HepG2 (cell line): ENCODE measurements around the gene LAMC1. TPM values are rescaled to one million over a fixed set of nuclear protein-coding genes. Genes with fewer than 3 reads are reported as not detected.

ENCODE experiments used
- ATAC-seq: fragments of 200-7000 bp; cut with Tn5 transposase; 3 replicates; pipeline ENCODE4 v1.9.1; 2020; ENCODE audit warnings: mild to moderate bottlenecking, moderate library complexity
- BruUV-seq: library from RNA; stranded (reverse); fragments of 400-500 nt; replicated peaks from 2 replicates; lab custom pipeline; 2021; lab: Mats Ljungman, UMichigan
- CTCF ChIA-PET: fragments of 300-600 bp; formaldehyde crosslinking; extraction: SDS; loops from one replicate; lab custom pipeline; 2021; ENCODE audit warnings: low total read pairs, inconsistent platforms, low intra/inter-chr PET ratio; lab: Yijun Ruan, JAX
- POLR2A ChIA-PET: fragments of 350-600 bp; sonication (Branson Sonifier 250); formaldehyde crosslinking; loops from one replicate; lab custom pipeline; 2020; ENCODE audit warnings: antibody characterized with exemption, inconsistent platforms; lab: Yijun Ruan, JAX
- DNase-seq: peaks from one replicate; pipeline ENCODE4 v3.0.0-alpha.2; 2015; ENCODE audit warnings: low spot score
- FAIRE-seq: peaks from 3 replicates; lab custom pipeline; 2011; peaks lifted over from hg19 to GRCh38; lab: Jason Lieb, UNC
- H2AFZ ChIP-seq: one replicate; pipeline ENCODE4 v1.6.1; 2011; ENCODE audit warnings: low read length, inconsistent platforms
- H3K27ac ChIP-seq: fragments of 300-600 bp; 3 replicates; pipeline ENCODE4 v1.8.0; 2011; ENCODE audit warnings: mixed run types, mild to moderate bottlenecking, mixed read lengths, low read length, inconsistent platforms; ENCODE audit not compliant: insufficient read depth; ENCODE audit errors: extremely low read length
- H3K27me3 ChIP-seq, 2 experiments: fragments of 200-600 bp in 1 of 2; 2 replicates in 1 of 2; 3 replicates in 1 of 2; pipeline versions ENCODE4 v1.6.0 to v1.8.0; 2011; ENCODE audit warnings: low read length in 2 of 2, mild to moderate bottlenecking in 2 of 2, moderate library complexity in 2 of 2, inconsistent platforms in 1 of 2; ENCODE audit not compliant: insufficient read depth in 2 of 2, control insufficient read depth in 1 of 2
- H3K36me3 ChIP-seq, 2 experiments: fragments of 200-600 bp in 1 of 2; replicated peaks in 1 of 2; 2 replicates in 1 of 2; 3 replicates in 1 of 2; pipeline versions ENCODE4 v1.5.1 to v1.8.0; 2011; ENCODE audit warnings: low read length in 2 of 2, inconsistent platforms in 1 of 2; ENCODE audit not compliant: insufficient read depth in 2 of 2, control insufficient read depth in 1 of 2
- H3K4me1 ChIP-seq: 2 replicates; pipeline ENCODE4 v1.5.1; 2012; ENCODE audit warnings: low read length, inconsistent platforms; ENCODE audit not compliant: insufficient read depth
- H3K4me2 ChIP-seq: 2 replicates; pipeline ENCODE4 v1.6.0; 2011; ENCODE audit warnings: low read depth, low read length, inconsistent platforms
- H3K4me3 ChIP-seq, 3 experiments: fragments of 200-600 bp in 1 of 3; sonication (generic), shearing (Covaris generic) in 1 of 3; replicated peaks in 1 of 3; 2 replicates each; pipeline ENCODE4 v1.5.1; 2011 to 2016; ENCODE audit warnings: low read length in 3 of 3, inconsistent platforms in 2 of 3, low read depth in 2 of 3, mild to moderate bottlenecking in 2 of 3, control low read depth in 1 of 3, mixed read lengths in 1 of 3; ENCODE audit not compliant: insufficient read depth in 1 of 3
- H3K79me2 ChIP-seq: one replicate; pipeline ENCODE4 v1.6.1; 2011; ENCODE audit warnings: low read length, inconsistent platforms; ENCODE audit not compliant: insufficient read depth
- H3K9ac ChIP-seq: 2 replicates; pipeline ENCODE4 v1.6.0; 2011; ENCODE audit warnings: mild to moderate bottlenecking, low read depth, low read length, inconsistent platforms; ENCODE audit not compliant: insufficient read depth
- H3K9me3 ChIP-seq: 2 replicates; pipeline ENCODE4 v1.5.1; 2012; ENCODE audit warnings: mild to moderate bottlenecking, low read length
- H4K20me1 ChIP-seq: 2 replicates; pipeline ENCODE4 v1.6.0; 2011; ENCODE audit warnings: inconsistent platforms, mild to moderate bottlenecking, low read length, moderate library complexity; ENCODE audit not compliant: insufficient read depth
- AHR ChIP-seq: IDR thresholded peaks from 2 replicates; pipeline ENCODE4 v1.6.1; 2018; ENCODE audit warnings: missing genetic modification reagents, missing compliant biosample characterization
- HOXA5 ChIP-seq: sonication (generic); formaldehyde crosslinking; IDR thresholded peaks from 2 replicates; pipeline ENCODE4 v1.4.0; 2020; ENCODE audit warnings: missing genetic modification reagents
- IRF2 ChIP-seq: IDR thresholded peaks from 2 replicates; pipeline ENCODE4 v1.6.1; 2018; ENCODE audit warnings: missing genetic modification reagents, missing compliant biosample characterization
- LRRFIP1 ChIP-seq: sonication (generic); formaldehyde crosslinking; conservative IDR thresholded peaks from 2 replicates; pipeline ENCODE4 v1.4.0; 2020; ENCODE audit warnings: missing genetic modification reagents
- MTA1 ChIP-seq: sonication (generic); formaldehyde crosslinking; IDR thresholded peaks from 2 replicates; pipeline ENCODE4 v1.4.0; 2020; ENCODE audit warnings: missing genetic modification reagents, mild to moderate bottlenecking, borderline replicate concordance
- MTA3 ChIP-seq: sonication (generic); formaldehyde crosslinking; IDR thresholded peaks from 2 replicates; pipeline ENCODE4 v1.4.0; 2020; ENCODE audit warnings: missing genetic modification reagents
- NCOR1 ChIP-seq: fragments of 200-600 bp; sonication (generic); IDR thresholded peaks from 2 replicates; pipeline ENCODE4 v1.7.0; 2017; ENCODE audit warnings: antibody characterized with exemption, low read length, borderline replicate concordance
- PAX8 ChIP-seq: sonication (generic); formaldehyde crosslinking; IDR thresholded peaks from 2 replicates; pipeline ENCODE4 v1.8.0; 2022; ENCODE audit warnings: mild to moderate bottlenecking, missing genetic modification reagents, borderline replicate concordance
- SP2 ChIP-seq: sonication (generic); formaldehyde crosslinking; IDR thresholded peaks from 2 replicates; pipeline ENCODE4 v1.5.1; 2020; ENCODE audit warnings: mild to moderate bottlenecking, missing genetic modification reagents
- STAG1 ChIP-seq: sonication (generic); formaldehyde crosslinking; IDR thresholded peaks from 2 replicates; pipeline ENCODE4 v1.4.0; 2020; ENCODE audit warnings: missing genetic modification reagents
- TBP ChIP-seq: sonication (generic); formaldehyde crosslinking; IDR thresholded peaks from 2 replicates; pipeline ENCODE4 v1.5.0; 2020; ENCODE audit warnings: missing genetic modification reagents
- ZFP37 ChIP-seq: sonication (generic); formaldehyde crosslinking; IDR thresholded peaks from 2 replicates; pipeline ENCODE4 v1.4.0; 2020; ENCODE audit warnings: missing genetic modification reagents, borderline replicate concordance
- ZNF678 ChIP-seq: sonication (generic); formaldehyde crosslinking; IDR thresholded peaks from 2 replicates; pipeline ENCODE4 v1.4.0; 2020; ENCODE audit warnings: mild to moderate bottlenecking, missing genetic modification reagents
- ZNF720 ChIP-seq: sonication (generic); formaldehyde crosslinking; IDR thresholded peaks from 2 replicates; pipeline ENCODE4 v1.4.0; 2020; ENCODE audit warnings: missing genetic modification reagents
- ZNF784 ChIP-seq: sonication (generic); formaldehyde crosslinking; IDR thresholded peaks from 2 replicates; pipeline ENCODE4 v1.5.1; 2020; ENCODE audit warnings: missing genetic modification reagents, mild to moderate bottlenecking, borderline replicate concordance
- ZNF891 ChIP-seq: sonication (generic); formaldehyde crosslinking; IDR thresholded peaks from 2 replicates; pipeline ENCODE4 v1.5.0; 2020; ENCODE audit warnings: mild to moderate bottlenecking, missing genetic modification reagents
- WGBS: methylation state at CpG from one replicate; pipeline ENCODE4 v1.1.6; 2017; ENCODE audit warnings: low lambda C conversion rate; 5-methylcytosine and 5-hydroxymethylcytosine counted together
- in situ Hi-C: cut with HindIII; loops from 2 replicates; pipeline ENCODE4 v1.10.0; 2017; ENCODE audit warnings: low pct_unique_long_range_greater_than_20kb; ENCODE audit not compliant: extremely low pct_ligation_motif_present
- intact Hi-C: fragments of 100-400 bp; cut with micrococcal nuclease; formaldehyde crosslinking; loops from one replicate; pipeline ENCODE4 v1.10.0; 2022; ENCODE audit not compliant: unreplicated experiment
- polyA plus RNA-seq, 8 experiments: library from polyadenylated mRNA; depleted of rRNA in 3 of 8; stranded (reverse) in 7 of 8; unstranded in 1 of 8; fragments of >200 nt; fragmentation: Illumina TruSeq in 4 of 8; extraction: Trizol in 4 of 8; gene quantifications; 2 replicates each; pipeline versions ENCODE4 v1.2.1 to v1.2.3, GENCODE V29; 2011 to 2016; ENCODE audit warnings: low read depth in 4 of 8, missing spikeins in 1 of 8, mixed read lengths in 1 of 8; ENCODE audit not compliant: insufficient read depth in 1 of 8
- total RNA-seq, 5 experiments: library from RNA; depleted of rRNA; stranded (reverse); fragments of >200 nt; fragmentation: Illumina TruSeq; extraction: Trizol; gene quantifications; 2 replicates each; pipeline ENCODE4 v1.2.3, GENCODE V29; 2016; ENCODE audit warnings: low read depth in 1 of 5
- TF ChIP-seq, protein P1 (sequence below): sonication (generic); formaldehyde crosslinking; IDR thresholded peaks from 2 replicates; pipeline ENCODE4 v1.4.0; 2020; ENCODE audit warnings: mild to moderate bottlenecking, missing genetic modification reagents
- TF ChIP-seq, protein P2 (sequence below): sonication (generic); formaldehyde crosslinking; IDR thresholded peaks from 2 replicates; pipeline ENCODE4 v1.4.0; 2020; ENCODE audit warnings: missing genetic modification reagents, borderline replicate concordance

LAMC1 gene
- total and polyA plus RNA-seq, 2 of the 13 experiments (the other 11 are each of a cell fraction or from before 2014, with no cell fraction given), result 58.5 to 137 TPM

GRCh38 chr1:183135336-183135735 is 112.1 kb downstream of the LAMC1 start:
- DNase-seq (no peak), FAIRE-seq (no peak), ATAC-seq (no peak)
- H3K4me3 ChIP-seq, result no peak overlapping the region
- ChIA-PET POLR2A (no interaction called here), CTCF (no interaction called here)
- H3K36me3 ChIP-seq, result peaks cover 20 to 56% of the 10 kb centered on the region in 2 experiments
- no TSS peak for BruUV-seq
- no peak overlapping the region for H3K27ac ChIP-seq
- H3K9me3 ChIP-seq, result no peaks in the 10 kb centered on the region
- H3K4me1 ChIP-seq, result peaks cover 22% of the 10 kb centered on the region
- no peak overlapping the region for H3K9ac ChIP-seq
- H4K20me1 ChIP-seq, result no peaks in the 10 kb centered on the region
- intact Hi-C loops, result loop anchor here (5.0 kb wide), 2 partner anchors 113 to 173 kb away; partner anchors contain the start of gene LAMC1
- no peaks in the 10 kb centered on the region for H3K27me3 ChIP-seq
- WGBS, result 98% methylated on average over 2 of the region's 2 CpGs
- TF ChIP-seq HOXA5 (CRISPR knock-in tag), result no peak
- no peak for TF ChIP-seq ZNF891 (CRISPR knock-in tag)
- TF ChIP-seq IRF2, result no peak
- TF ChIP-seq, protein P1, sequence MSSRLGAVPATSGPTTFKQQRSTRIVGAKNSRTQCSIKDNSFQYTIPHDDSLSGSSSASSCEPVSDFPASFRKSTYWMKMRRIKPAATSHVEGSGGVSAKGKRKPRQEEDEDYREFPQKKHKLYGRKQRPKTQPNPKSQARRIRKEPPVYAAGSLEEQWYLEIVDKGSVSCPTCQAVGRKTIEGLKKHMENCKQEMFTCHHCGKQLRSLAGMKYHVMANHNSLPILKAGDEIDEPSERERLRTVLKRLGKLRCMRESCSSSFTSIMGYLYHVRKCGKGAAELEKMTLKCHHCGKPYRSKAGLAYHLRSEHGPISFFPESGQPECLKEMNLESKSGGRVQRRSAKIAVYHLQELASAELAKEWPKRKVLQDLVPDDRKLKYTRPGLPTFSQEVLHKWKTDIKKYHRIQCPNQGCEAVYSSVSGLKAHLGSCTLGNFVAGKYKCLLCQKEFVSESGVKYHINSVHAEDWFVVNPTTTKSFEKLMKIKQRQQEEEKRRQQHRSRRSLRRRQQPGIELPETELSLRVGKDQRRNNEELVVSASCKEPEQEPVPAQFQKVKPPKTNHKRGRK (CRISPR knock-in tag), result no peak
- TF ChIP-seq, protein P2, sequence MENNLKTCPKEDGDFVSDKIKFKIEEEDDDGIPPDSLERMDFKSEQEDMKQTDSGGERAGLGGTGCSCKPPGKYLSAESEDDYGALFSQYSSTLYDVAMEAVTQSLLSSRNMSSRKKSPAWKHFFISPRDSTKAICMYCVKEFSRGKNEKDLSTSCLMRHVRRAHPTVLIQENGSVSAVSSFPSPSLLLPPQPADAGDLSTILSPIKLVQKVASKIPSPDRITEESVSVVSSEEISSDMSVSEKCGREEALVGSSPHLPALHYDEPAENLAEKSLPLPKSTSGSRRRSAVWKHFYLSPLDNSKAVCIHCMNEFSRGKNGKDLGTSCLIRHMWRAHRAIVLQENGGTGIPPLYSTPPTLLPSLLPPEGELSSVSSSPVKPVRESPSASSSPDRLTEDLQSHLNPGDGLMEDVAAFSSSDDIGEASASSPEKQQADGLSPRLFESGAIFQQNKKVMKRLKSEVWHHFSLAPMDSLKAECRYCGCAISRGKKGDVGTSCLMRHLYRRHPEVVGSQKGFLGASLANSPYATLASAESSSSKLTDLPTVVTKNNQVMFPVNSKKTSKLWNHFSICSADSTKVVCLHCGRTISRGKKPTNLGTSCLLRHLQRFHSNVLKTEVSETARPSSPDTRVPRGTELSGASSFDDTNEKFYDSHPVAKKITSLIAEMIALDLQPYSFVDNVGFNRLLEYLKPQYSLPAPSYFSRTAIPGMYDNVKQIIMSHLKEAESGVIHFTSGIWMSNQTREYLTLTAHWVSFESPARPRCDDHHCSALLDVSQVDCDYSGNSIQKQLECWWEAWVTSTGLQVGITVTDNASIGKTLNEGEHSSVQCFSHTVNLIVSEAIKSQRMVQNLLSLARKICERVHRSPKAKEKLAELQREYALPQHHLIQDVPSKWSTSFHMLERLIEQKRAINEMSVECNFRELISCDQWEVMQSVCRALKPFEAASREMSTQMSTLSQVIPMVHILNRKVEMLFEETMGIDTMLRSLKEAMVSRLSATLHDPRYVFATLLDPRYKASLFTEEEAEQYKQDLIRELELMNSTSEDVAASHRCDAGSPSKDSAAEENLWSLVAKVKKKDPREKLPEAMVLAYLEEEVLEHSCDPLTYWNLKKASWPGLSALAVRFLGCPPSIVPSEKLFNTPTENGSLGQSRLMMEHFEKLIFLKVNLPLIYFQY (CRISPR knock-in tag), result no peak
- no peak for TF ChIP-seq ZNF720 (CRISPR knock-in tag)
- no peak for TF ChIP-seq ZNF678 (CRISPR knock-in tag)
- no peak for TF ChIP-seq ZFP37 (CRISPR knock-in tag)
- TF ChIP-seq AHR (CRISPR knock-in tag), result no peak
- TF ChIP-seq TBP (CRISPR knock-in tag), result no peak
- TF ChIP-seq ZNF784 (CRISPR knock-in tag), result no peak
- TF ChIP-seq MTA1 (CRISPR knock-in tag), result no peak
- TF ChIP-seq LRRFIP1 (CRISPR knock-in tag), result no peak
- TF ChIP-seq SP2 (CRISPR knock-in tag), result no peak
- no peak for TF ChIP-seq PAX8 (CRISPR knock-in tag)
- no peak for TF ChIP-seq NCOR1
- no peak for TF ChIP-seq MTA3 (CRISPR knock-in tag)
- no peak for TF ChIP-seq STAG1 (CRISPR knock-in tag)
- no peaks in the 10 kb centered on the region for H3K79me2 ChIP-seq
- in situ Hi-C loops, result loop anchor here (25.0 kb wide), 1 partner anchor 273 kb away; no protein-coding TSS in a partner anchor
- H3K4me2 ChIP-seq, result no peak overlapping the region
- no peak overlapping the region for H2AFZ ChIP-seq
